Cardiac muscle cell (in vitro differentiated cells and primary cell): ENCODE measurements around the gene PRKG1. TPM values are rescaled to one million over a fixed set of nuclear protein-coding genes. Genes with fewer than 3 reads are reported as not detected.

ENCODE experiments used
- DNase-seq, 2 donors: peaks; one replicate each; pipeline versions ENCODE4 v3.0.0 to v3.0.0-alpha.2; 2010 to 2017; ENCODE audit warnings: low read depth in 1 of 2, low spot score in 1 of 2
- H3K27ac ChIP-seq: fragments of 200-600 bp; sonication (generic); 2 replicates; pipeline ENCODE4 v1.5.1; 2016
- H3K27me3 ChIP-seq: fragments of 200-600 bp; sonication (generic); 2 replicates; pipeline ENCODE4 v1.6.0; 2016; ENCODE audit warnings: control low read depth
- H3K36me3 ChIP-seq: fragments of 200-600 bp; sonication (generic); 2 replicates; pipeline ENCODE4 v1.5.1; 2016; ENCODE audit warnings: control low read depth
- H3K4me1 ChIP-seq: fragments of 200-600 bp; sonication (generic); 2 replicates; pipeline ENCODE4 v1.8.1; 2017; ENCODE audit warnings: low read depth, mild to moderate bottlenecking, mixed run types
- H3K4me3 ChIP-seq: fragments of 200-600 bp; sonication (generic); 2 replicates; pipeline ENCODE4 v1.5.1; 2016; ENCODE audit warnings: mild to moderate bottlenecking
- H3K9me3 ChIP-seq: fragments of 200-600 bp; sonication (generic); 2 replicates; pipeline ENCODE4 v1.5.1; 2017; ENCODE audit warnings: low read depth, mild to moderate bottlenecking, control low read depth
- polyA plus RNA-seq: library from polyadenylated mRNA; unstranded; fragments of >200 nt; fragmentation: Nextera tagmentation; extraction: Ambion mirVana; gene quantifications from 2 replicates; pipeline ENCODE4 v1.2.1, GENCODE V29; 2016
- total RNA-seq: library from RNA; depleted of rRNA; stranded (reverse); fragments of >200 nt; gene quantifications from 2 replicates; pipeline ENCODE4 v1.2.3, GENCODE V29; 2016
- TF ChIP-seq, protein P1 (sequence below): IDR thresholded peaks from 2 replicates; pipeline ENCODE4 v1.5.1; 2012; ENCODE audit warnings: low read depth, mild to moderate bottlenecking, low read length

PRKG1 gene
- total and polyA plus RNA-seq, 2 experiments from 2014 or later, result 2.9 to 13.3 TPM

DNA sequence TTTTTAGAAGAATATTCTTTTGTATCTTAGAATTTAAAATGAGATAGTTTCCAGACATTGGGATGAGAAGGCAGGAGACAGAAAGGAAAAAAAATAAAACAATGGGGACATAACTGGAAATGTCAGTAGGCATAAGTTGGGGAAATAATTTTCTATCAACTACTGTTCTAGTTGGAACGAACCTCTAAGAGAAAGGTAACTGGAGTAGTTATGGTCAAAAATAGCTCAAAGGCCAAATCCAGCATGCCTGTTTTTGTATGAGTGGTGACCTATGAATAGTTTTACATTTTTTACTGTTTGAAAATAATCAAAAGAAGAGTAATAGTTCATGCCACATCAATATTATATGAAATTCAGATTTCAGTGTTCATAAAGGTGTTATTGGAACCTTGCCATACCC is 877.3 kb downstream of the PRKG1 start:
- H3K27ac ChIP-seq, result no peak overlapping the region
- TF ChIP-seq, protein P1, sequence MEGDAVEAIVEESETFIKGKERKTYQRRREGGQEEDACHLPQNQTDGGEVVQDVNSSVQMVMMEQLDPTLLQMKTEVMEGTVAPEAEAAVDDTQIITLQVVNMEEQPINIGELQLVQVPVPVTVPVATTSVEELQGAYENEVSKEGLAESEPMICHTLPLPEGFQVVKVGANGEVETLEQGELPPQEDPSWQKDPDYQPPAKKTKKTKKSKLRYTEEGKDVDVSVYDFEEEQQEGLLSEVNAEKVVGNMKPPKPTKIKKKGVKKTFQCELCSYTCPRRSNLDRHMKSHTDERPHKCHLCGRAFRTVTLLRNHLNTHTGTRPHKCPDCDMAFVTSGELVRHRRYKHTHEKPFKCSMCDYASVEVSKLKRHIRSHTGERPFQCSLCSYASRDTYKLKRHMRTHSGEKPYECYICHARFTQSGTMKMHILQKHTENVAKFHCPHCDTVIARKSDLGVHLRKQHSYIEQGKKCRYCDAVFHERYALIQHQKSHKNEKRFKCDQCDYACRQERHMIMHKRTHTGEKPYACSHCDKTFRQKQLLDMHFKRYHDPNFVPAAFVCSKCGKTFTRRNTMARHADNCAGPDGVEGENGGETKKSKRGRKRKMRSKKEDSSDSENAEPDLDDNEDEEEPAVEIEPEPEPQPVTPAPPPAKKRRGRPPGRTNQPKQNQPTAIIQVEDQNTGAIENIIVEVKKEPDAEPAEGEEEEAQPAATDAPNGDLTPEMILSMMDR, result no peak
- DNase-seq, result no peak
- no peaks in the 10 kb centered on the region for H3K9me3 ChIP-seq
- H3K36me3 ChIP-seq, result no peaks in the 10 kb centered on the region
- H3K27me3 ChIP-seq, result no peaks in the 10 kb centered on the region
- H3K4me3 ChIP-seq, result no peak overlapping the region
- no peaks in the 10 kb centered on the region for H3K4me1 ChIP-seq

GRCh38 chr10:51952056-51952455 is 877.8 kb downstream of the PRKG1 start:
- DNase-seq, result no peak
- TF ChIP-seq, protein P1, result no peak
- no peaks in the 10 kb centered on the region for H3K36me3 ChIP-seq
- no peaks in the 10 kb centered on the region for H3K27me3 ChIP-seq
- H3K4me3 ChIP-seq, result no peak overlapping the region
- H3K9me3 ChIP-seq, result no peaks in the 10 kb centered on the region
- no peak overlapping the region for H3K27ac ChIP-seq
- no peaks in the 10 kb centered on the region for H3K4me1 ChIP-seq

DNA sequence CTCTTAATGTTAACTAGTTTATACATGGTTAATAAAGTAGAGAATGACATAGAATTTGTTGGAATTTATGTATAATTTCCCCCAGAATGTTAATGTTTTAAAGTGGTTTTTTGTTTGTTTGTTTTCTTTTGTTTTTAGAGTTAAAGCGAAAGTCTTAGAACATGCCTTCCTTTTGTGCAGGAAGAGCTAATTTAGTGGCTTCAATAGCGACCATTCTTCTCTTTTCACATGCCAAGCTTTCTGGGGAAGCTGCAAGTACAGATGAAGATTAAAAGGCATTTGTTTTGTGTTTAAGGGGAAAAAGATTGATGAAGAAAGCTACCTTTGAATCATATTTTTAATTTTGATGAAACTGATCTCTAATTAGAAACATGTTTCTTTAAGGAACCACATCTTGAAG is 881.4 kb downstream of the PRKG1 start:
- no peaks in the 10 kb centered on the region for H3K27me3 ChIP-seq
- TF ChIP-seq, protein P1, result no peak
- no peaks in the 10 kb centered on the region for H3K9me3 ChIP-seq
- no peaks in the 10 kb centered on the region for H3K36me3 ChIP-seq
- H3K4me1 ChIP-seq, result no peaks in the 10 kb centered on the region
- no peak overlapping the region for H3K27ac ChIP-seq
- DNase-seq, result no peak
- H3K4me3 ChIP-seq, result no peak overlapping the region

GRCh38 chr10:51956822-51957221 is 882.5 kb downstream of the PRKG1 start:
- TF ChIP-seq, protein P1, result no peak
- no peak overlapping the region for H3K27ac ChIP-seq
- no peaks in the 10 kb centered on the region for H3K4me1 ChIP-seq
- no peaks in the 10 kb centered on the region for H3K9me3 ChIP-seq
- H3K4me3 ChIP-seq, result no peak overlapping the region
- no peaks in the 10 kb centered on the region for H3K36me3 ChIP-seq
- H3K27me3 ChIP-seq, result no peaks in the 10 kb centered on the region
- no peak for DNase-seq

GRCh38 chr10:51960494-51960895 is 886.2 kb downstream of the PRKG1 start:
- no peaks in the 10 kb centered on the region for H3K9me3 ChIP-seq
- TF ChIP-seq, protein P1, result peak; percentile 58
- H3K27me3 ChIP-seq, result no peaks in the 10 kb centered on the region
- no peaks in the 10 kb centered on the region for H3K36me3 ChIP-seq
- no peaks in the 10 kb centered on the region for H3K4me1 ChIP-seq
- peak; percentile 52 to 77 for DNase-seq
- H3K27ac ChIP-seq, result no peak overlapping the region
- no peak overlapping the region for H3K4me3 ChIP-seq

DNA sequence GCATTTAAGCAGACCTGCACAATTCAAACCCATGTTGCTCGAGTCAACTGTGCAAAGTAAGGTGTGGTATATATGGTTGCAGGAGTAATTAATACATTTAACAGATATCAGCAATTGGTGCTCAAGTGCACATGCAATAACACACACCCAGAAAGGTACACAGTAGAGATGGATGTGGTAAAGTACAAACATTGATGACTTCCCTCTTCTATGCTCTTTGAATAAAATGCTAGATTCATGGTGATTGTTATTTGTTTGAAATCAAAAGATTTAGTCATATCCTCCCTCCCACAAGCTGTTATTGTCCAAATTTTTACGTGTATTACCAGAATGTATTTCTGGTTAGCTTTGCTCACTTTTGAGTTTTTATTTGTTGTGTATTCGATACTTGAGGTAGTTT is 887.1 kb downstream of the PRKG1 start:
- TF ChIP-seq, protein P1, result no peak
- Histone ChIP-seq H3K27ac (no peak overlapping the region), H3K9me3 (no peaks in the 10 kb centered on the region), H3K4me3 (no peak overlapping the region), H3K27me3 (no peaks in the 10 kb centered on the region), H3K36me3 (no peaks in the 10 kb centered on the region), H3K4me1 (no peaks in the 10 kb centered on the region)
- DNase-seq, result no peak
